Stimulated activated CD8-positive, alpha-beta memory T cell treated with anti-CD3 and anti-CD28 coated beads, Interleukin-4, amount 100 ng/mL, for 48 hours (primary cell): Measurements from ENCODE around the gene CNN1.

Experiments used
- DNase-seq: peaks from one replicate; pipeline ENCODE4 v3.0.0-alpha.2; 2020

Gene CNN1

DNA sequence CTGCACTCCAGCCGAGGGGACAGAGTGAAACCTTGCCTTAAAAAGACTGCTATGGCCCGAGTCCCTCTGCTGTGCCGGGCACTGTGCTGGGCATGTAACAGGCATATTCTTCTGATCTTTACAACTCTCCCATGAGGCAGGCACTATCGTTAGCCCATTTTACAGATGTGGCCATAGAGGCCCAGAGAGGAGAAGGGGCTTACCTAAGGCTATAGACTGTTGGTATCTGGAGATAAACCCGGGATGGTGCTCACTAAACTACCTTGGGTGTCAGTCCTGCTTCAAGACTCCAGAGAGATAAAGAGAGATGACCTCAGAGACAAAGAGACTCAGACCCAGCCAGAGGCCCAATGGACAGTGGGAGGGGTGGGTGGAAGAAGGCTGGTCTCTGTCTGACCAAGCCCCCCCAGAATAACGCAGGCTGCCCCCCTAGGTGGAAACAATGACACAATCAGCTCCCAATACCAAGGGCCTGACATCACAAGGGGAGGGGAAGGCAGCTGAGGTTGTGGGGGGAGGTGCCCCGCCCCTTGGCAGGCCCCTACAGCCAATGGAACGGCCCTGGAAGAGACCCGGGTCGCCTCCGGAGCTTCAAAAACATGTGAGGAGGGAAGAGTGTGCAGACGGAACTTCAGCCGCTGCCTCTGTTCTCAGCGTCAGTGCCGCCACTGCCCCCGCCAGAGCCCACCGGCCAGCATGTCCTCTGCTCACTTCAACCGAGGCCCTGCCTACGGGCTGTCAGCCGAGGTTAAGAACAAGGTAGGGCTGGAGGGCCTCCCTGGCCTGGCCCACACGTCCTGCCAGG, at the start of gene CNN1:
Gene CNN1, plus strand, starts transcription at position 620 of the 805 bp plus-strand sequence. Its CDS starts 77 bp downstream, at position 697.
- no peak for DNase-seq

GRCh38 chr19:11489378-11489777, 49.3 kb upstream of the CNN1 start:
- no peak for DNase-seq

DNA sequence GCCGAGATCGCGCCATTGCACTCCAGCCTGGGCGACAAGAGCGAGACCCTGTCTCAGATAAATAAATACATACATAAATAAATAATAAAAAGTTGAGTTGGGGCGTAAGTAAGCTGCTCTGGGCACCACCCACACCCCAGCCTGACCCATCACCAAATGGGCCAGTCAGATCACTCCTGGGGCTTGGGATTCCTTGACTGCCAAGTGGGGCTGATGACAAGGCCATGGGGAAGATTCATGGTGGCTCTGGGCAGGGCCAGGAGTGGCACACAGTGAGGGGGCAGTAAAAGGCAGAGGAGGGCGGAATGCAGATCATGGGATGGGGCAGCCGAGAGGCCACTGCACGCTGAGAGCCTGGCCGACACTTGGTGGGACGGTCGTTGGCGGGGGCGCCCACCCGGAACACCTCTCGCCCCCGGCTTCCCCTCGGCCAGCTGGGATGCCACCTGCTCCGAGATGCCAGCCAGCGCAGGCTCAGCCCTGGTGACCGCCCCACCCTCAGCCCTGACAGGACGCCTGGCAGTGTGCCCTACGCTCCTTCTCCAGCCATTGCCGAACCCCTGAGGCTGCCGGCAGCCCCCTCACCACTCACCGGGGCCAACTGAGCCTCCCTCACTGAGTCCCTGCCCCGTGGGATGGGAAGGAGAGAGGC, 43.9 kb upstream of the CNN1 start:
- DNase-seq: no peak

DNA sequence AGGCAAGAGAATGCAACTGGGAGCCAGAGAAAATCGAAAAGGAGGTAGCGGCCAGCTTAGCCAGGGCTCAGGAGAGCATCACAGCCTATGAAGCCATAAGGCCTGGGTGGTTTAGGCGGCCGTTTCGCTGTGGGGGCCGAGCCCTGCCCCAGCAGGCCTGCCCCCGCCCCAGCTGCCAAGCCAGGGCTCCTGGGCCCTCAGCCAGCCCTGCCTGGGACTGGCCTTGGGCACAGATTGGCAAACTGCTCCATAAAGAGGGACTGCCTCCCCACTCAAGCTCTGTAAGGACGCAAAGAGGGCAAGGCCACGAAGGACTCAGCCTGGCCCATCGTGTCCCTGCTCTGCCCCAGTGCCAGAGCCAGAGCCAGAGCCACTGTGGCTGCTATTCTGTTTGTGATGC, 43.2 kb upstream of the CNN1 start:
- no peak for DNase-seq

- DNase-seq: no peak
Observed at GRCh38 chr19:11495885-11496284, 42.8 kb upstream of the CNN1 start.

GRCh38 chr19:11496391-11497163, 42.1 kb upstream of the CNN1 start:
- DNase-seq: peak; percentile 83

DNA sequence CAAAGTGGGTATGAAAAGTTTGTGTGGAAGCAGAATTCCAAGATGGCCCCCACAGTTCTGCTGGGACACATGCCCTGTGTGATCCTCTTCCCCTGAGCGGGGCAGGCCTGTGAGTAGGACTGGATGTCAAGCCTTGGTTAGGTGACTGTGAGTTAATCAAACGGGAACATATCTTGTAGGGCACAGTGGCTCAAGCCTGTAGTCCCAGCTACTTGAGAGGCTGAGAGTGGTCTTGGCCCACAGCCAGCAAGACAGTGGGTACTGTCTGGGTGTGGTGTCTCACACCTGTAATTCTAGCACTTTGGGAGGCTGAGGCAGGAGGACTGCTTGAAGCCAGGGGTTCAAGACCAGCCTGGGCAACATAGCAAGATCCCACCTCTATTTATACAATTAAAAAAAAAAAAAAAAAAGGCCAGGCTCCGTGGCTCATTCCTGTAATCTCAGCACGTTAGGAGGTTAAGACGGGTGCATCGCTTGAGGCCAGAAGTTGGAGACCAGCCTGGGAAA, 39.4 kb upstream of the CNN1 start:
- no peak for DNase-seq

- DNase-seq: no peak
Observed at GRCh38 chr19:11499890-11500420, 38.7 kb upstream of the CNN1 start.

DNA sequence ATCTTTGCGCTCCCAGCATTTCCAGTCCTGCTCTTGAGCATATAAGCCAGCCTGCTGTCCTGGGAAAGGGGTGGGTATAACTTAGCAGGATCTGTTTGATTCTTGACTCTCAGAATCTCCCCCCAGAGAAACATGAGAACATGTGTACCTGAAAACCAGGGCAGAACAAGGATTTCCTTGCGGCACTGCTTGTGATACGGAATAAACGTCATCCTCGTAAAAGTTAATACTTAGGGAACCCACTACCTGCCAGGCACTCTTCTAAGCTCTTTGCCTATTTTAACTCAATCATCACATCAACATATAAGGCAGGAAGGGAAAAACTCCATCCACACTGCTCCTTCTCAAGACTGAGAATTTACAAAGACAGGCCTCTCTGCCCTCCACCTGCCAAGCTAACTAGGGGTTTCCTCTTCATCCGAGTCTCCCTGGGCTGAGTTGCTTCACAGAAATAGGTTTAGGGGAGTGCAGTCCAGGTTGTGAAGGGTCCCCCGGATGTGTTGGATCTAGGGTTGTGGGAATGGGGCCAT, 34.1 kb upstream of the CNN1 start:
- DNase-seq: no peak

DNA sequence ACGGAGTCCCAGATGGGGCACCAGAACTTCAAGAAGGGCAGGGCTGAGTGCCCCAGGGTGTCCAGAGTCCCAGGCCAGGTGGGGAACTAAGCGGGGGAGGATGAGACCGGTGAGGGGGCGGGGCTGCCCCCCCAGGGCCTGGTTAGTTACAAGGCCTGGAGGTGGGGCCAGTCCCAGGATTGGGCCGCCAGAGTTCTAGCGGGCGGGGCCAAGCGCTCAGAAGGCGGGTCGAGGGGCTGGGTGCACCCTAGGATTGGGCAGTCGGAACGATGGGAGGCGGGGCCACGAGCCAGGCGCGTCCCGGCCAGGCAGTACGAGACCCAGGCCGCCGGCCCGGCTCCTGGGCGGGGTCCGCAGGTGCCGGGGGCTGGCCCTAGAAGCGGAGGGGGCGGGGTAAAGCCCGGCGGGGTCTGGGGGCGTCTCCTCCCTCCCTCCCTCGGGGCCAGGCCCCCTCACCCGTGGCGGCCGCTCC, 33.6 kb upstream of the CNN1 start:
- peak; percentile 99 for DNase-seq

DNA sequence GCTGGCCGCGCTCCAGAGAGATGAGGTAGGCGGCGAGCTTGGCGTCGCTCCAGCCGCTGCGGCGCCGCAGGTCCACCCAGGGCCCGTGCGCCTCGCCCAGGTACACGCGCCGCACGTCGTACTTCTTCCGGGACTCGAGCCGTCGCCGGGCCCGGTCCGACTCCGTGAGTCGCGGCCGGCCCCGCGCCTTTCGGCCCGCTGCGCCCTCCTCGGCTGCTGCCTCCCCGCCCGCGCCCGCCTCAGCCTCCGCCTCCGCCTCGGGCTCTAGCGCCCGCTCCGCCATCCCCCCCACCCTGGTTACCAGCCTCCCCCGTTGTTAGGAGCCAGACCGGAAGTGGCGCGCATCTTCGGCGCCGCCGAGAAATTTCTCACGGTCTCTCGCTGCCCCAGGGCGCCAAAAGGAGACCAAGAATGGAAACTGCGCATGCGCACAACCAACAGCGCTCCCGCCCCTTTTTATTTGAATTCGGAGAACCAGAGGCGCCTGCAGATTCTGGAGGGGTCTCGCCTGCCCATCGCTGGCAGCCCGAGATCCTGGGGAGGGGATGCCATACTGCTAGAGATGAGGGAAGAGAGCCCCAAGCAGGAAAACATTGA, 33.0 kb upstream of the CNN1 start, which contains the start of gene ZNF653:
Gene ZNF653, minus strand, starts transcription at position 336 of the 597 bp plus-strand sequence. Its CDS starts 53 bp downstream, at position 283.
- peak; percentile 97 for DNase-seq

DNA sequence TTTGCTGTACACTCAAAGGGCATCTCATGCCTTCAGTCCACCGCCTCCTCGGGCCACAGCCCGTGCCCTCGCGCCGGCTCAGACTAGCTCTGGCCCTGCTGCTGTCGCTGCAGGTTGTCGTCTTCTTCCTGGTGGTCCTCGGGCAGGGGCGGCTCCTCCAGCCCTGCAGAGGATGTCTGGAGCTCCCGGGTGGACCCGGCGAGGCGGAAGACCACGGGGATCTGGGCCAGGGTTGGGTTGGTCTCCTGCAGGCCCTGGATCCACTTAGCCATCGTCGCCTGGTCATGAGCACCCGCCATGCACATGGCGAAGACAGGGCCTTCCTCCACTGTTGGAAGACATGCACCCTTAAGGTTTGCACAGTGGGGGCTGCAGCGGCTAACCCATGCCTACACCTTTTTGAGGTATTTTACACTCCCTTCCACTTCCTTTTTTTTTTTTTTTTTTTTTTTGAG, 32.5 kb upstream of the CNN1 start:
- DNase-seq: no peak

DNA sequence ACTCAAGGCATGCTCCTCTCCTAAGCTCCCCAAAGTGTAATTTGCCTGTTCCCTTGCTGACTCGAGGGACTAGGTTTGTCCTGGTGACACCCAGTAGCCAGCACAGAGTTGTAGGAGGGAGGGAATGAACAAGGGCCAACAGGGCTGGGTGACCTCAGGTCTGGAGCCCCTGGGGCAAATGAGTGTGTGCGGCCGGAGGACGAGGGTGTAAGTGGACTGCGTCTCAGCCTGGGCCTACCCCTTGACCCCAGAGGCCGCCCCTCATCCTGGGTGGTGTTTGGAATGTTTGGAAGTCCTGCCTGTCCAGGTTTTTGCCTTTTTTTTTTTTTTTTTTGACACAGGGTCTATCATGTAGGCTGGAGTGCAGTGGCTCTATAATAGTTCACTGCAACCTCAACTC, 31.7 kb upstream of the CNN1 start:
- DNase-seq: no peak

DNA sequence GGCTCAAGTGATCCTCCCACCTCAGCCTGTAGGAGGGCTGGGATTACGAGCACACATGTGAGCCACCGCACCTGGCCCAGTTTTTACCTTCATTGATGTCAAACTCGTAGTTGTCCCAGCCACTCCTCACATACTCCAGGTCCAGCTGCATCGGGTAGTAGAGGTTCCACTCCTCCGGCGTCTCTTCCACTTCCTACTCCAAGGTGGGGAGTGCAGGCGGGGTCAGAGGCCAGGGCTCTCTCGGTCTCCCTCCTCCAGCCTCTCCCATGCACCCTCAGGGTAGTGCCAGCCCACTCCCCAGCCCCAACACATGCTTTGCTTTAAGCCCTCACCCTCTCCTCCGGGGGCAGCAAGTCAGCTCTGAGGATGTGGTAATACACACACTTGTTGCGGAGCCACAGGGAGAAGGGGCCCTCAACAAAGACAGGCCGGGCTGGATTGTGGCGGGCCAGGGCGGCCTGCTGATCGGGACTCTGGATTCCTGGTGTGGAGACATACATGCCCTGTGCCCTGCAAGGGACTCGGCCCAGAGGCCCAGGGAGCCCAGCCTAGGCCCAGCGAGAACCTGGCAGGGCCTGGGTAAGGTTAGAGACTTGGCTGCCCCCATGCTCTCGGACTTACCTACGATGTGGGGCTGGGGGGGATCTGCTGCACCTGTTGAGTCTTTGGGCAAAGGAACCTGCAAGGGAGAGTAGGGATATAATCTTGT, 31.1 kb upstream of the CNN1 start:
- DNase-seq: no peak

- DNase-seq: no peak
Observed at GRCh38 chr19:11510444-11510843, 28.2 kb upstream of the CNN1 start.

DNA sequence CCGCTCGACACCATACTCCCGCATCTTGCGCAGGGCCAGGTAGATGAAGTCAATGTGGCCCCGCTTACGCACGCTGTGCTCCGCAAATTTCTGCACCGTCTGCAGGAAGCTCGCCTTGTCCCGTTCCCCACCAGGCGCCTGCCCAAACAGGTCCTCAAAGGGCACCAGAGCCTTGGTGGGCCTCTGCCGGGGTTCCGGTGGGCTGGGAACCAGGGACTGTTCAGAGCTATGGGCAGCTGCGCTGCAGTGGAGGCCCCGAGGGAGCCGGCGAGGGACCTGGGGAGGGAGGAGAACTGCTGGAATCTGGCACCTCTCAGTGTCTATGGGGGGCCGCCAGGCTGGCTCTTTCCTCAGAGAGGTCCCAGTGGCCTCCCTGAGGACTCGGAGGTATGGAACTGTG, 24.7 kb upstream of the CNN1 start:
- no peak for DNase-seq

GRCh38 chr19:11519138-11519537, 19.5 kb upstream of the CNN1 start:
- DNase-seq: no peak

DNA sequence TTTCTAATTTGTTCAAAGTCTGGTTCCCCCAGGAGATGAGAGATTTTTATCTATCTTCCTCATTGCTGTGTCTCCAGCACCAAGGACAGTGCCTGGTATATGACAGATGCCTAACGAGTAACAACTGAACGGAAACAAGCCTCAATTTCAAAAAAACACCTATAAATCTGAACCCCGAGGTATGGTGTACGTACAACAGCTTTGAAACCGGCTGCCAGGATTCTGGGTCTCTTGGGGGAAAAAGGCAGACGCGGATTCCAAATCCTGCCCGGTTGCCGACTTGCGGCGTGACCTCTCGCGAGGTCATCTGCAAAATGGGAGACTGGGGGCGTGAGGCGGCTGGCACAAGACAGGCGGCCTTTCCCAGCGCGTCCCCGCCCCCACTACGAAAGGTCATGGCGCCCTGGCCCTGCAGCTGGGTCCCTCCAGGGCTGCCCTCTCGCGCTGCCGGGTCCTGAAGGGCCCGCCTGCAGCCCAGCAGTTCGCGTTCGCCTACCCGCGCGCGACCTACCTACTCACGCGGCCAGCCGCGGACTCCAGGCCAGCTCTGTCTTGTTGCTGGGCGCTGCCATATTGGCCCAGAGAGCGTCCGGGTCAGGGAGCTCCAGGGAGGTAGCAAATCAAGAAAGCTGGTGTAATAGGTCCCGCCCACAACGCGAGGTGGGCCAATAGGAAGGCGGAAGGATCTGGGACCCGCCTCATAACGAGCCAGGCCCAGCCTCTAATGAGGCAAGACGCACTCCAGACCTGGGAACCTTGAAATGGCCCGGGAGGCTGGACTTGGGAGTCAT, 9.9 kb upstream of the CNN1 start, which contains the start of gene ECSIT:
Gene ECSIT, minus strand, starts transcription at position 584 of the 791 bp plus-strand sequence. CDS start 9,964 bp downstream, outside the sequence.
- DNase-seq: peak; percentile 94

- DNase-seq: peak; percentile 71
Observed at GRCh38 chr19:11530432-11530831, 8.2 kb upstream of the CNN1 start.

DNA sequence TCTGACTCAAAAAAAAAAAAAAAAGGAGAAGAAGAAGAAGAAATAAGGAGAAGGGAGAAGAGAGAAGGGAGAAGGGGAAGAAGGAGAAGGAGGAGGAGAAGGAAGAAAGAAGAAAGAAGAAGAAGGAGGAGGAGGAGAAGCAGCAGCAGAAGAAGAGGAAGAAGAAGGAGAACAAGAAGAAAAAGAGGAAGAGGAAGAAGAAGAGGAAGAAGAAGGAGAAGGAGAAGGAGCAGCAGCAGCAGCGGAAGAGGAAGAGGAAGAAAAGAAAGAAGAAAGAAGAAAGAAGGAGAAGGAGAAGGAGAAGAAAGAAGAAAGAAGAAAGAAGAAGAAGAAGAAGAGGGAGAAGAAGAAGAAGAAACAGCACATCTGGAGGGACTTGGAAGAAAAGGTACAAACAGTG, 4.1 kb upstream of the CNN1 start:
- no peak for DNase-seq
